Body of pancreas (tissue), 4 donors: ENCODE results near the gene SLC22A23.

Experiments used
- POLR2A ChIP-seq, 3 donors: fragments of 450-650 bp; IDR thresholded peaks; one replicate each; pipeline ENCODE4 v1.6.1; 2016; ENCODE audit warnings: antibody characterized with exemption in 3 of 3, mild to moderate bottlenecking in 2 of 3
- TF ChIP-seq, protein P1 (sequence below), 7 experiments: fragments of 450-650 bp in 4 of 7; fragments of 200-600 bp in 3 of 7; sonication (generic) in 3 of 7; IDR thresholded peaks; one replicate each; pipeline ENCODE4 v1.5.1; 2016 to 2019; ENCODE audit warnings: antibody characterized with exemption in 7 of 7

GRCh38 chr6:3340358-3340802, 116.5 kb downstream of the SLC22A23 start:
- no peak for TF ChIP-seq POLR2A (IDR thresholded peaks at IDR 0.05)
- TF ChIP-seq, protein P1, sequence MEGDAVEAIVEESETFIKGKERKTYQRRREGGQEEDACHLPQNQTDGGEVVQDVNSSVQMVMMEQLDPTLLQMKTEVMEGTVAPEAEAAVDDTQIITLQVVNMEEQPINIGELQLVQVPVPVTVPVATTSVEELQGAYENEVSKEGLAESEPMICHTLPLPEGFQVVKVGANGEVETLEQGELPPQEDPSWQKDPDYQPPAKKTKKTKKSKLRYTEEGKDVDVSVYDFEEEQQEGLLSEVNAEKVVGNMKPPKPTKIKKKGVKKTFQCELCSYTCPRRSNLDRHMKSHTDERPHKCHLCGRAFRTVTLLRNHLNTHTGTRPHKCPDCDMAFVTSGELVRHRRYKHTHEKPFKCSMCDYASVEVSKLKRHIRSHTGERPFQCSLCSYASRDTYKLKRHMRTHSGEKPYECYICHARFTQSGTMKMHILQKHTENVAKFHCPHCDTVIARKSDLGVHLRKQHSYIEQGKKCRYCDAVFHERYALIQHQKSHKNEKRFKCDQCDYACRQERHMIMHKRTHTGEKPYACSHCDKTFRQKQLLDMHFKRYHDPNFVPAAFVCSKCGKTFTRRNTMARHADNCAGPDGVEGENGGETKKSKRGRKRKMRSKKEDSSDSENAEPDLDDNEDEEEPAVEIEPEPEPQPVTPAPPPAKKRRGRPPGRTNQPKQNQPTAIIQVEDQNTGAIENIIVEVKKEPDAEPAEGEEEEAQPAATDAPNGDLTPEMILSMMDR (IDR thresholded peaks at IDR 0.05): no peak
